ENCODE measurements around the gene GLDN.

Gene GLDN

DNA sequence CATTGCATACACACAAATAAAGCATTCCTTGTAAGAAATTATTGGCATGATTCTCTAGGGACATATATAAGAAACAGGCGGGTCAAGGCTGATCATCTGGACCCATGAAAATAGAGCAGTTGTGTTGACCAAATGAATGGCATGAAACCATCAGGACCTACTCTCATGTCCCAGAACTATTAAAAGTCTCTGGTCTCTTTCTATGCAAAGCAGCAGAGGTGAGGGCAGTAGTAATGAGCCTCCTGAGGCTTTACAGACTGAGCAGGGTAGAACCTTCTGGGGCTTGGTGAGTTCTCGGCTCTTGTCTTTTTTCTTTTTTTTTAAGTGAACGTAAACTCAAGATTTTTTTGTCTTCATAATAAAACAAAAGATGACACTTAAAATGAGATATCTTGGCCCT, 9.3 kb downstream of the GLDN start:
- DNase-seq (ENCODE audit: low spot score), result no peak
- TF ChIP-seq, protein P1, sequence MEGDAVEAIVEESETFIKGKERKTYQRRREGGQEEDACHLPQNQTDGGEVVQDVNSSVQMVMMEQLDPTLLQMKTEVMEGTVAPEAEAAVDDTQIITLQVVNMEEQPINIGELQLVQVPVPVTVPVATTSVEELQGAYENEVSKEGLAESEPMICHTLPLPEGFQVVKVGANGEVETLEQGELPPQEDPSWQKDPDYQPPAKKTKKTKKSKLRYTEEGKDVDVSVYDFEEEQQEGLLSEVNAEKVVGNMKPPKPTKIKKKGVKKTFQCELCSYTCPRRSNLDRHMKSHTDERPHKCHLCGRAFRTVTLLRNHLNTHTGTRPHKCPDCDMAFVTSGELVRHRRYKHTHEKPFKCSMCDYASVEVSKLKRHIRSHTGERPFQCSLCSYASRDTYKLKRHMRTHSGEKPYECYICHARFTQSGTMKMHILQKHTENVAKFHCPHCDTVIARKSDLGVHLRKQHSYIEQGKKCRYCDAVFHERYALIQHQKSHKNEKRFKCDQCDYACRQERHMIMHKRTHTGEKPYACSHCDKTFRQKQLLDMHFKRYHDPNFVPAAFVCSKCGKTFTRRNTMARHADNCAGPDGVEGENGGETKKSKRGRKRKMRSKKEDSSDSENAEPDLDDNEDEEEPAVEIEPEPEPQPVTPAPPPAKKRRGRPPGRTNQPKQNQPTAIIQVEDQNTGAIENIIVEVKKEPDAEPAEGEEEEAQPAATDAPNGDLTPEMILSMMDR (IDR thresholded peaks at IDR 0.05; ENCODE audit: borderline replicate concordance, control extremely low read depth, extremely low read depth, insufficient read depth, missing control alignments), result no peak
- in situ Hi-C loops (cut with MboI; ENCODE audit: low sequenced_read_pairs, unreplicated experiment), result no loop called here

DNA sequence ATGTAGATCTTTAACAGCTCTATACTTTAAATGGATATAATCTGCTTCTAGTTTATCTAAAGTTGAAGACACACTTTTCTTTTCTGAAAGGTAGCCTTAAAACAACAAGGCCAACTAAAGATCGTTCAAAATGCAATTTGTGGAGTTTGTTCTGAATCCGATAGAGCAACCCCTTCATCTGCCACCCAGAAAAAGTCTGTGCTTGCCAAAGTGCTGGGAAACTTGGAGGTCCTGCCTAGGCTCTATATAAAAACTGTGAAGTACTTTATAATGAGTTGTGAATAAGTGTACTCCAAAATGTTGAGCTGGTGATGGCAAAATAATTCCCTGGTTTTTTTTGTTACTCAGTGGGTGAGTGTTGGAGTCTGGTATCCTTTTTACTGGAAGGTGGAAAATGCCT, 12.5 kb downstream of the GLDN start:
- DNase-seq (ENCODE audit: low spot score), result no peak
- in situ Hi-C loops (cut with MboI; ENCODE audit: low sequenced_read_pairs, unreplicated experiment), result no loop called here
- TF ChIP-seq, protein P1 (IDR thresholded peaks at IDR 0.05; ENCODE audit: borderline replicate concordance, control extremely low read depth, extremely low read depth, insufficient read depth, missing control alignments), result no peak

DNA sequence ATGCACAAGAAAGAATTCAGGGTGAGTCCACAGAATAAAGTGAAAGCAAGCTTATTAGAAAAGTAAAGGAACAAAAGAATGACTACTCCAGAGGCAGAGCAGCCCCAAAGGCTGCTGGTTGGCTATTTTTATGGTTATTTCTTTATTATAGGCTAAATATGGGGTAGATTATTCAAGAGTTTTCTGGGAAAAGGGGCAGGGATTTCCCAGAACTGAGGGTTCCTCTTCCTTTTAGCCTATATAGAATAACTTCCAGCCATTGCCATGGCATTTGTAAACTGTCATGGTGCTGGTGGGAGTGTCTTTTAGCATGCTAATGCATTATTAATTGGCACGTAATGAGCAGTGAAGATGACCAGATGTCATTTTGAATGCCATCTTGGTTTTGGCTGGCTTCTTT, 13.6 kb downstream of the GLDN start:
- TF ChIP-seq, protein P1 (IDR thresholded peaks at IDR 0.05; ENCODE audit: borderline replicate concordance, control extremely low read depth, extremely low read depth, insufficient read depth, missing control alignments), result no peak
- in situ Hi-C loops (cut with MboI; ENCODE audit: low sequenced_read_pairs, unreplicated experiment), result no loop called here
- DNase-seq (ENCODE audit: low spot score), result no peak

DNA sequence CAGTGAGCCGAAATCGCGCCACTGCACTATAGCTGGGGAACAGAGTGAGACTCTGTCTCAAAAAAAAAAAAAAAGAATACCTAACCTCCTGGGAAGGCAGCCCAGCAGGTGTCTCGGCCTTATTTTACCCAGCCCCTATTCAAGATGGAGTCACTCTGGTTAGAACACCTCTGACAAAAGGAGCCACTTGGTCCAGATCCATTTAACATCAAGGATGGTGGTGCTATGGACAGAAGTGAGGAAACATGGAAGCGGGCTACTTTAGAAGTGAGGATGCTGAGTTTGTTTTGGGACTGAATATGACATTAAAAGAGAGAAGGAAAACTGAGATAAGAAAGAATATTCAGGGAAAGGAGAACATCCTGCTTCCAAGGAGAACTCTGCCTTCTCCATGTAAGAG, 14.7 kb downstream of the GLDN start:
- TF ChIP-seq, protein P1 (IDR thresholded peaks at IDR 0.05; ENCODE audit: borderline replicate concordance, control extremely low read depth, extremely low read depth, insufficient read depth, missing control alignments), result no peak
- in situ Hi-C loops (cut with MboI; ENCODE audit: low sequenced_read_pairs, unreplicated experiment), result no loop called here
- DNase-seq (ENCODE audit: low spot score), result no peak

DNA sequence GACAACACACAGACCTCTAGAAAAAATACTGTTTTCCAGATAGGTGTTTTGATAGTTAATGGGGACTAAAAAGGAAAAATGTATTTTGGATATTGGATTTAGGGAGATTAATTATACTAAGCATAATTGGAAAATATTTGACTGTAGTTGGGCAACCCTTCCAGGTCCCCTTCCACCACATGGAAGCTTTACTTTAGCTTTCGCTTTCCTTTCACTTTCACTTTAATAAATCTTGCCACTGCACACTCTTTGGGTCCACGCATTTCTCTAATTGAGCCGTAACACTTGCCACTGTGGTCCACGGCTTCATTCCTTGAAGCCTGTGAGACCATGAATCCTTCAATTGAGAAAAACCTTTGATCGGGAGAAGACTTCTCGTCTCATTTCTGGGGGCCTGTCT, 15.5 kb downstream of the GLDN start:
- TF ChIP-seq, protein P1 (IDR thresholded peaks at IDR 0.05; ENCODE audit: borderline replicate concordance, control extremely low read depth, extremely low read depth, insufficient read depth, missing control alignments), result no peak
- in situ Hi-C loops (cut with MboI; ENCODE audit: low sequenced_read_pairs, unreplicated experiment), result no loop called here
- no peak for DNase-seq (ENCODE audit: low spot score)

DNA sequence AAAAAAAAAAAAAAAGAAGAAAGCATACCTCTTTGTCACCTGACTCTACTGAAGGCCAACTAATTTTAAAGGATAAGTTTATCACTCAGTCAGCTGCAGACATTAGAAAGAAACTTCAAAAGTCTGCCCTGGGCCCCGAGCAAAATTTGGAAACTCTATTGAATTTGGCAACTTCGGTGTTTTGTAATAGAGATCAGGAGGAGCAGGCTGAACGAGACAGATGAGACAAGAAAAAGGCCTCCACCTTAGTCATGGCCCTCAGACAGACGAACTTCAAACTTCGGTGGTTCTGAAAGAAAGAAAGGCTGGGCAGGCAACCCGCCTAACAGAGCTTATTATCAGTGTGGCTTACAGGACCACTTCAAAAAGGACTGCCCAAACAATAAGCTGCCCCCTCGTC, 18.5 kb downstream of the GLDN start:
- in situ Hi-C loops (cut with MboI; ENCODE audit: low sequenced_read_pairs, unreplicated experiment), result no loop called here
- no peak for DNase-seq (ENCODE audit: low spot score)
- TF ChIP-seq, protein P1 (IDR thresholded peaks at IDR 0.05; ENCODE audit: borderline replicate concordance, control extremely low read depth, extremely low read depth, insufficient read depth, missing control alignments), result no peak

DNA sequence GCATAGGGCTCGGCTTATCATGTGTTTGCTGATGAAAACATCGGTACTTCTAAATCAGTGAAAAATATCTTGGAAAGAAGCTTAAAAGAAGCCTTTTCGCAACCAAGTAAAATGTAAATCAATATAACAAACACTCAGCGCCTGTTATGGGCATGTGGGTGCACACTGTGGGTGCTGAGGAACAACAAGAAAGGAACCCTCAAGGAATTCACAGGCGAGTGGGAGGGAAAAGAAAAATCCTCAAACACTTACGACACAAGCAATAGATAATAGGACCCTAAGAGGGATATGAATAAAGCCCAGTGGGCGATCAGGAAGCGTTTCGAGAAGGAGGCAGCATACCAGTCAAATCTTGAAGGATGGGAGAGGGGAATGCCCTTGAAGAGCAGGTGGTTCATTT, 21.9 kb downstream of the GLDN start:
- in situ Hi-C loops (cut with MboI; ENCODE audit: low sequenced_read_pairs, unreplicated experiment), result no loop called here
- DNase-seq (ENCODE audit: low spot score), result no peak
- TF ChIP-seq, protein P1 (IDR thresholded peaks at IDR 0.05; ENCODE audit: borderline replicate concordance, control extremely low read depth, extremely low read depth, insufficient read depth, missing control alignments), result no peak
